ENCODE data around the gene STK38. TPM values are rescaled to one million over a fixed set of nuclear protein-coding genes. Genes with fewer than 3 reads are reported as not detected.
"Not testable (repeated sequence)": the region's sequence is repeated elsewhere in the genome, so short reads cannot be mapped to it uniquely, and the experiment has no call there.

STK38 gene
- total RNA-seq, 2 experiments from 2014 or later = 47.0 to 48.4 TPM

- ChIA-PET CTCF (interaction anchor here (0.5 kb wide), 1 partner anchor 97 kb away, joined by 3 read pairs; no protein-coding TSS in a partner anchor), POLR2A (interaction anchor here (1.3 kb wide), 1 partner anchor 10 kb away, joined by 3 read pairs; no protein-coding TSS in a partner anchor)
- Mint-ChIP-seq H3K36me3 (ENCODE audit: low read depth) (peaks cover 28% of the 10 kb centered on the region), H3K9me3 (no peaks in the 10 kb centered on the region), H3K27ac (no peak overlapping the region), H3K4me1 (ENCODE audit: low read depth) (peaks cover 59% of the 10 kb centered on the region), H3K27me3 (no peaks in the 10 kb centered on the region), H3K4me3 (no peak overlapping the region)
- no peak for ATAC-seq (ENCODE audit: poor library complexity)
- Histone ChIP-seq H3K36me3 (ENCODE audit: insufficient read depth, low read length) (peaks cover 10% of the 10 kb centered on the region), H3K9me3 (ENCODE audit: control insufficient read depth in 1 of 2, insufficient read depth in 1 of 2, low read length in 2 of 2) (no peaks in the 10 kb centered on the region), H3K27ac (ENCODE audit: low read depth in 1 of 2, low read length in 2 of 2) (no peak overlapping the region), H3K27me3 (ENCODE audit: control insufficient read depth in 1 of 2, insufficient read depth in 2 of 2, low read length in 2 of 2) (no peaks in the 10 kb centered on the region), H3K4me1 (ENCODE audit: insufficient read depth, low read length) (peaks cover 10% of the 10 kb centered on the region), H3K4me3 (ENCODE audit: low read length) (no peak overlapping the region)
- DNase-seq = no peak
- no peak for TF ChIP-seq CTCF (IDR thresholded peaks at IDR 0.05)
- intact Hi-C loops (cut with DNase I, micrococcal nuclease) = no loop called here
Measured at GRCh38 chr6:36459501-36459900, 87.8 kb downstream of the STK38 start.

DNA sequence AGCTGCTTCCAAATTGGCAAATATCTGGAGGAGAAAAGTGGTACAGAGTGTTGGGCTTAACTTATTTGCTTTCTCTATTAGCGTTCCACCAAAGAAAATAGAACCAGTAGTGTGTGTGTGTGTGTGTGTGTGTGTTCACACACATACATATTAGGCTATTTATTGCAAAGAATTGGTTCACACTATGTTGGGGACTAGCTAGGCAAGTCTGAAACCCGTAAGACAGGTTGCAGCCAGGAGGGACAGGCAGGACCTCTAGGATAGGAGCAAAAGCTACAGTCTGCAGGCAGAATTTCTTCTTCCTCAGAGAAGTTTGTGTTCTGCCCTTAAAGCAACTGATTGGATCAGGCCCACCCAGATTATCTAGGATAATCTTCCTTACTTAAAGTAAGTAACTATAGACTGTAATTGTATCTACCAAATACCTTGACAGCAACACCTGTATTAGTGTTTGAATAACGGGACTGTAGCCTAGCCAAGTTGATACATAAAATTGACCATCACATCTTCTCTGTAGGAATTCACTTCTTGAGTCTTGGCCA is 91.7 kb downstream of the STK38 start:
- peaks cover 28% of the 10 kb centered on the region for H3K4me1 Mint-ChIP-seq (ENCODE audit: low read depth)
- Histone ChIP-seq H3K4me1 (ENCODE audit: insufficient read depth, low read length) (peaks cover 10% of the 10 kb centered on the region), H3K9me3 (ENCODE audit: control insufficient read depth in 1 of 2, insufficient read depth in 1 of 2, low read length in 2 of 2) (no peaks in the 10 kb centered on the region), H3K27ac (ENCODE audit: low read depth in 1 of 2, low read length in 2 of 2) (no peak overlapping the region), H3K36me3 (ENCODE audit: insufficient read depth, low read length) (peaks cover 10% of the 10 kb centered on the region), H3K4me3 (ENCODE audit: low read length) (no peak overlapping the region), H3K27me3 (ENCODE audit: control insufficient read depth in 1 of 2, insufficient read depth in 2 of 2, low read length in 2 of 2) (no peaks in the 10 kb centered on the region)
- DNase-seq (no peak), ATAC-seq (ENCODE audit: poor library complexity) (no peak)
- H3K36me3 Mint-ChIP-seq (ENCODE audit: low read depth) = peaks cover 53% of the 10 kb centered on the region
- H3K27me3 Mint-ChIP-seq = no peaks in the 10 kb centered on the region
- no peak overlapping the region for H3K4me3 Mint-ChIP-seq
- TF ChIP-seq CTCF (IDR thresholded peaks at IDR 0.05) = no peak
- intact Hi-C loops (cut with DNase I, micrococcal nuclease) = no loop called here
- H3K27ac Mint-ChIP-seq = peak overlapping the region; percentile 9
- no peaks in the 10 kb centered on the region for H3K9me3 Mint-ChIP-seq
- ChIA-PET POLR2A (interaction anchor here (1.3 kb wide), 1 partner anchor 13 kb away, joined by 5 read pairs; no protein-coding TSS in a partner anchor), CTCF (no interaction called here)

- intact Hi-C loops (cut with DNase I, micrococcal nuclease); H3K27ac ChIP-seq (ENCODE audit: low read depth in 1 of 2, low read length in 2 of 2); ATAC-seq (ENCODE audit: poor library complexity); DNase-seq; H3K27me3 ChIP-seq (ENCODE audit: control insufficient read depth in 1 of 2, insufficient read depth in 2 of 2, low read length in 2 of 2); H3K9me3 Mint-ChIP-seq; H3K4me1 ChIP-seq (ENCODE audit: insufficient read depth, low read length); H3K4me3 ChIP-seq (ENCODE audit: low read length); H3K27ac Mint-ChIP-seq; H3K27me3 Mint-ChIP-seq; H3K4me3 Mint-ChIP-seq; H3K9me3 ChIP-seq (ENCODE audit: control insufficient read depth in 1 of 2, insufficient read depth in 1 of 2, low read length in 2 of 2): not testable (repeated sequence)
- peaks cover 12% of the 10 kb centered on the region for H3K36me3 ChIP-seq (ENCODE audit: insufficient read depth, low read length)
- H3K36me3 Mint-ChIP-seq (ENCODE audit: low read depth) = peaks cover 71% of the 10 kb centered on the region
- POLR2A ChIA-PET = interaction anchor here (1.1 kb wide), 1 partner anchor 9 kb away, joined by 4 read pairs; no protein-coding TSS in a partner anchor
- H3K4me1 Mint-ChIP-seq (ENCODE audit: low read depth) = peaks cover 37% of the 10 kb centered on the region
- CTCF ChIA-PET = interaction anchor here (0.6 to 1.1 kb wide), 2 partner anchors 17 to 127 kb away, joined by 3 to 4 read pairs; no protein-coding TSS in a partner anchor
Measured at GRCh38 chr6:36452897-36453296, 94.4 kb downstream of the STK38 start.

DNA sequence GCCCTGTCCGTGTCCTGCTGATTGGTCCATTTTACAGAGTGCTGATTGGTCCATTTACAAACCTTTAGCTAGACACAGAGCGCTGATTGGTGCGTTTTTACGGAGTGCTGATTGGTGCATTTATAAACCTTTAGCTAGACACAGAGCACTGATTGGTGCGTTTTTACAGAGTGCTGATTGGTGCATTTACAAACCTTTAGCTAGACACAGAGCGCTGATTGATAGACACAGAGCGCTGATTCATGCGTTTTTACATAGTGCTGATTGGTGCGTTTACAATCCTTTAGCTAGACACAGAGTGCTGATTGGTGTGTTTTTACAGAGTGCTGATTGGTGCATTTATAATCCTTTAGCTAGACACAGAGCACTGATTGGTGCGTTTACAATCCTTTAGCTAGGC is 98.1 kb downstream of the STK38 start:
- POLR2A ChIA-PET; H3K4me3 ChIP-seq (ENCODE audit: low read length); H3K4me3 Mint-ChIP-seq; H3K36me3 ChIP-seq (ENCODE audit: insufficient read depth, low read length); H3K27ac Mint-ChIP-seq; H3K9me3 ChIP-seq (ENCODE audit: control insufficient read depth in 1 of 2, insufficient read depth in 1 of 2, low read length in 2 of 2); ATAC-seq (ENCODE audit: poor library complexity); H3K27me3 ChIP-seq (ENCODE audit: control insufficient read depth in 1 of 2, insufficient read depth in 2 of 2, low read length in 2 of 2); CTCF ChIA-PET; H3K27me3 Mint-ChIP-seq; H3K27ac ChIP-seq (ENCODE audit: low read depth in 1 of 2, low read length in 2 of 2); DNase-seq; H3K9me3 Mint-ChIP-seq: not testable (repeated sequence)
- Mint-ChIP-seq H3K4me1 (ENCODE audit: low read depth) (peaks cover 55% of the 10 kb centered on the region), H3K36me3 (ENCODE audit: low read depth) (peaks cover 62% of the 10 kb centered on the region)
- peaks cover 10% of the 10 kb centered on the region for H3K4me1 ChIP-seq (ENCODE audit: insufficient read depth, low read length)
- intact Hi-C loops (cut with DNase I, micrococcal nuclease) = loop anchor here (5.0 to 10.0 kb wide), 2 partner anchors 33 to 46 kb away; no protein-coding TSS in a partner anchor

Measured in CD4-positive, alpha-beta T cell (primary cell).